HepG2 (cell line): ENCODE data around the gene PCBP2. TPM values are rescaled to one million over a fixed set of nuclear protein-coding genes. Genes with fewer than 3 reads are reported as not detected.

Experiments used
- CBFB ChIP-seq: sonication (generic); formaldehyde crosslinking; IDR thresholded peaks from 2 replicates; pipeline ENCODE4 v1.4.0; 2020; ENCODE audit warnings: missing genetic modification reagents
- CBX1 ChIP-seq: IDR thresholded peaks from one replicate; pipeline ENCODE4 v1.6.1; 2016; ENCODE audit warnings: antibody characterized with exemption, low read depth
- CREB1 ChIP-seq, 2 experiments: fragments of 450-650 bp in 1 of 2; IDR thresholded peaks; 2 replicates each; pipeline ENCODE4 v1.6.1; 2016 to 2017; ENCODE audit warnings: control low read depth in 1 of 2, mild to moderate bottlenecking in 1 of 2, missing compliant biosample characterization in 1 of 2, missing genetic modification characterization in 1 of 2
- CTCF ChIP-seq: sonication (generic); formaldehyde crosslinking; IDR thresholded peaks from 2 replicates; pipeline ENCODE4 v1.5.0; 2020; ENCODE audit warnings: mild to moderate bottlenecking, missing genetic modification reagents, moderate library complexity
- DPF2 ChIP-seq: sonication (generic); formaldehyde crosslinking; IDR thresholded peaks from 2 replicates; pipeline ENCODE4 v1.4.0; 2020; ENCODE audit warnings: mild to moderate bottlenecking, low read depth, missing genetic modification reagents, borderline replicate concordance
- ELF1 ChIP-seq: sonication (generic); formaldehyde crosslinking; IDR thresholded peaks from 2 replicates; pipeline ENCODE4 v1.4.0; 2020; ENCODE audit warnings: missing genetic modification reagents
- MAZ ChIP-seq, 2 experiments: sonication (generic) in 1 of 2; formaldehyde crosslinking in 1 of 2; IDR thresholded peaks; 2 replicates each; pipeline versions ENCODE4 v1.5.0 to v1.6.1; 2012 to 2020; ENCODE audit warnings: low read depth in 2 of 2, mild to moderate bottlenecking in 2 of 2, borderline replicate concordance in 1 of 2, improper control_type of control experiment in 1 of 2, low read length in 1 of 2, missing genetic modification reagents in 1 of 2, moderate library complexity in 1 of 2
- RARG ChIP-seq: sonication (generic); formaldehyde crosslinking; IDR thresholded peaks from 2 replicates; pipeline ENCODE4 v1.4.0; 2020; ENCODE audit warnings: low read depth, mild to moderate bottlenecking, missing genetic modification reagents
- SRSF9 ChIP-seq: fragments of 200-400 bp; formaldehyde crosslinking; IDR thresholded peaks from 2 replicates; pipeline ENCODE4 v1.6.1; 2018; ENCODE audit warnings: borderline replicate concordance, mild to moderate bottlenecking, low read depth, low read length; ENCODE audit not compliant: insufficient read depth, poor library complexity, severe bottlenecking
- ZBTB21 ChIP-seq: sonication (generic); formaldehyde crosslinking; IDR thresholded peaks from 2 replicates; pipeline ENCODE4 v1.4.0; 2020; ENCODE audit warnings: missing genetic modification reagents
- ZNF101 ChIP-seq: sonication (generic); formaldehyde crosslinking; IDR thresholded peaks from 2 replicates; pipeline ENCODE4 v1.4.0; 2020; ENCODE audit warnings: mild to moderate bottlenecking, low read depth, missing genetic modification reagents, borderline replicate concordance
- ZNF558 ChIP-seq: sonication (generic); formaldehyde crosslinking; IDR thresholded peaks from 2 replicates; pipeline ENCODE4 v1.9.0; 2022; ENCODE audit warnings: mild to moderate bottlenecking, missing genetic modification reagents, borderline replicate concordance
- ZNF720 ChIP-seq: sonication (generic); formaldehyde crosslinking; IDR thresholded peaks from 2 replicates; pipeline ENCODE4 v1.4.0; 2020; ENCODE audit warnings: missing genetic modification reagents
- ZNF768 ChIP-seq: sonication (generic); formaldehyde crosslinking; IDR thresholded peaks from 2 replicates; pipeline ENCODE4 v1.4.0; 2020; ENCODE audit warnings: missing genetic modification reagents
- polyA plus RNA-seq, 8 experiments: library from polyadenylated mRNA; depleted of rRNA in 3 of 8; stranded (reverse) in 7 of 8; unstranded in 1 of 8; fragments of >200 nt; fragmentation: Illumina TruSeq in 4 of 8; extraction: Trizol in 4 of 8; gene quantifications; 2 replicates each; pipeline versions ENCODE4 v1.2.1 to v1.2.3, GENCODE V29; 2011 to 2016; ENCODE audit warnings: low read depth in 4 of 8, missing spikeins in 1 of 8, mixed read lengths in 1 of 8; ENCODE audit not compliant: insufficient read depth in 1 of 8
- total RNA-seq, 5 experiments: library from RNA; depleted of rRNA; stranded (reverse); fragments of >200 nt; fragmentation: Illumina TruSeq; extraction: Trizol; gene quantifications; 2 replicates each; pipeline ENCODE4 v1.2.3, GENCODE V29; 2016; ENCODE audit warnings: low read depth in 1 of 5
- TF ChIP-seq, protein P1 (sequence below): sonication (generic); formaldehyde crosslinking; IDR thresholded peaks from 2 replicates; pipeline ENCODE4 v1.4.0; 2020; ENCODE audit warnings: mild to moderate bottlenecking, missing genetic modification reagents, borderline replicate concordance
- TF ChIP-seq, protein P2 (sequence below): sonication (generic); formaldehyde crosslinking; IDR thresholded peaks from 2 replicates; pipeline ENCODE4 v1.5.0; 2020; ENCODE audit warnings: missing genetic modification reagents
- TF ChIP-seq, protein P3 (sequence below): sonication (generic); formaldehyde crosslinking; IDR thresholded peaks from 2 replicates; pipeline ENCODE4 v1.8.1; 2023; ENCODE audit warnings: mild to moderate bottlenecking, missing genetic modification reagents

PCBP2 gene
- total and polyA plus RNA-seq, 2 of the 13 experiments (the other 11 are each of a cell fraction or from before 2014, with no cell fraction given) = 154 to 345 TPM

DNA sequence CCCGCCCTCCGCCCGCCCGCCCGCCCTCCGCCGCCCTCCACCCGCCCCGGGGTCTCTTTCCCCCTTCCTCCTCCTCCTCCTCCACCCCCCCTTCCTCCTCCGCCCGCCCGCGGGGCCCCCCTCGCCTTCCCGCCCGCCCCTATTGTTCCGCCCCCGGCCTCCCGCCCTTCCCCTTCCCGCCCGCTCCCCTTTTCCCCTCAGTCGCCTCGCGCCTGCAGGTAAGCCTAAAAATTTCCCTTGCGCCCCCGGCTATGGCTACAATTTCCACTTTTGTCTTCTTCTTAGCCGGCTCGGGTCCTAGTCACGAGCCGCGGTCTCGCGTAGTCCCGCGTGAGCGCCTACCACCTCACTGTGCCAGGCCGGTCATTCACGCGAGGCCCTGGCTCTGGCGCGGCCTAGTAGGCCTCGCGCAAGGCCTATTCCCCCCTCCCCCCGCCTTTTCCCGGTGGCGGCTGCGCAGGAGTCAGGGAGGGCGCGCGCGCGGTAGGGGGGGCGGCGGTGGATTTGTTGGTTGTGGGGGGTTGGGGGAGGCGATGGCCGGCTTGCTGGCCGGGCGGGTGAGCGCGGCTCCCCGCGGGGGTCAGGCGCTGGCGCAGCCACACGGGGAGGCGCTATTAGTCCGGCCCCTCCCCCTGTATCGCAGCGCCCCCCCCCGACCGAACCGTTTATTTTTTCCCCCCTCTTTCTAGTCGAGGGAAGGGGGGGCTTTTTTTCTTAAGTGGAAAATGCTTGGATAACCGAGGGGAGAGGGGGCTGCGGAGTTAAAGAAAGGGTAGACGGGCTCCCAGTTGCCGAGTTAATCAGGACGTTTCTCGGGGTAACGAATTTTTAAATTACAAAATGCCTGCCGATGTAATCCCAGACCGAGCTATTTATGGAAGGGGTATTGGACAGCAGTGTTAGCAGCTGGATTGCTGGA, 516 bp downstream of the PCBP2 start (continued):
- TF ChIP-seq, protein P1, sequence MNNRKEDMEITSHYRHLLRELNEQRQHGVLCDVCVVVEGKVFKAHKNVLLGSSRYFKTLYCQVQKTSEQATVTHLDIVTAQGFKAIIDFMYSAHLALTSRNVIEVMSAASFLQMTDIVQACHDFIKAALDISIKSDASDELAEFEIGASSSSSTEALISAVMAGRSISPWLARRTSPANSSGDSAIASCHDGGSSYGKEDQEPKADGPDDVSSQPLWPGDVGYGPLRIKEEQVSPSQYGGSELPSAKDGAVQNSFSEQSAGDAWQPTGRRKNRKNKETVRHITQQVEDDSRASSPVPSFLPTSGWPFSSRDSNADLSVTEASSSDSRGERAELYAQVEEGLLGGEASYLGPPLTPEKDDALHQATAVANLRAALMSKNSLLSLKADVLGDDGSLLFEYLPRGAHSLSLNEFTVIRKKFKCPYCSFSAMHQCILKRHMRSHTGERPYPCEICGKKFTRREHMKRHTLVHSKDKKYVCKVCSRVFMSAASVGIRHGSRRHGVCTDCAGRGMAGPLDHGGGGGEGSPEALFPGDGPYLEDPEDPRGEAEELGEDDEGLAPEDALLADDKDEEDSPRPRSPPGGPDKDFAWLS = no peak
- no peak for TF ChIP-seq RARG
- no peak for TF ChIP-seq SRSF9
- peak; percentile 40; the same call in 1 of the 2 replicates for TF ChIP-seq MAZ (IDR thresholded peaks at IDR 0.05; ENCODE audit: borderline replicate concordance, low read depth, low read length)
- TF ChIP-seq MAZ (CRISPR knock-in tag; IDR thresholded peaks at IDR 0.05; ENCODE audit: low read depth) = no peak; the same call in 1 of the 2 replicates
- TF ChIP-seq, protein P2, sequence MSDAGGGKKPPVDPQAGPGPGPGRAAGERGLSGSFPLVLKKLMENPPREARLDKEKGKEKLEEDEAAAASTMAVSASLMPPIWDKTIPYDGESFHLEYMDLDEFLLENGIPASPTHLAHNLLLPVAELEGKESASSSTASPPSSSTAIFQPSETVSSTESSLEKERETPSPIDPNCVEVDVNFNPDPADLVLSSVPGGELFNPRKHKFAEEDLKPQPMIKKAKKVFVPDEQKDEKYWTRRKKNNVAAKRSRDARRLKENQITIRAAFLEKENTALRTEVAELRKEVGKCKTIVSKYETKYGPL (CRISPR knock-in tag) = 0 out of 2 replicates have a peak, but pooled peaks have one; percentile 42
- 0 out of 2 replicates have a peak, but pooled peaks have one; percentile 82 for TF ChIP-seq ZNF720
- no peak for TF ChIP-seq DPF2
- TF ChIP-seq ZNF768 (CRISPR knock-in tag) = peak; percentile 70; the same call in 1 of the 2 replicates
- no peak for TF ChIP-seq ZNF101
- TF ChIP-seq CTCF (CRISPR knock-in tag) = peak; percentile 51
- TF ChIP-seq, protein P3, sequence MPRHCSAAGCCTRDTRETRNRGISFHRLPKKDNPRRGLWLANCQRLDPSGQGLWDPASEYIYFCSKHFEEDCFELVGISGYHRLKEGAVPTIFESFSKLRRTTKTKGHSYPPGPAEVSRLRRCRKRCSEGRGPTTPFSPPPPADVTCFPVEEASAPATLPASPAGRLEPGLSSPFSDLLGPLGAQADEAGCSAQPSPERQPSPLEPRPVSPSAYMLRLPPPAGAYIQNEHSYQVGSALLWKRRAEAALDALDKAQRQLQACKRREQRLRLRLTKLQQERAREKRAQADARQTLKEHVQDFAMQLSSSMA (CRISPR knock-in tag) = no peak
- TF ChIP-seq CREB1 (IDR thresholded peaks at IDR 0.05) = 0 out of 2 replicates have a peak, but pooled peaks have one; percentile 2
- TF ChIP-seq CREB1 (CRISPR knock-in tag; IDR thresholded peaks at IDR 0.05) = no peak
- TF ChIP-seq CBFB (CRISPR knock-in tag) = no peak
- TF ChIP-seq ZNF558 = peak; percentile 47; the same call in 1 of the 2 replicates
- 0 out of 2 replicates have a peak, but pooled peaks have one; percentile 22 for TF ChIP-seq ELF1
- TF ChIP-seq ZBTB21 (CRISPR knock-in tag) = peak; percentile 33; the same call in 1 of the 2 replicates
- no peak for TF ChIP-seq CBX1
